ENCODE measurements around the gene LRP1-AS. TPM values are rescaled to one million over a fixed set of nuclear protein-coding genes. Genes with fewer than 3 reads are reported as not detected.

Gene LRP1-AS
- total RNA-seq, 1 experiment from 2014 or later: not detected

- intact Hi-C loops (cut with micrococcal nuclease; ENCODE audit: unreplicated experiment) (no loop called here), in situ Hi-C loops (cut with HindIII; ENCODE audit: low pct_unique_long_range_greater_than_20kb, low sequenced_read_pairs) (no loop called here)
- TF ChIP-seq POLR2AphosphoS5 (IDR thresholded peaks at IDR 0.05; ENCODE audit: low read depth, low read length): no peak
- no peak for TF ChIP-seq CTCF (IDR thresholded peaks at IDR 0.05)
- TF ChIP-seq SIN3A (IDR thresholded peaks at IDR 0.05; ENCODE audit: borderline replicate concordance, insufficient read depth, low read depth, low read length): no peak
- TF ChIP-seq, protein P1, sequence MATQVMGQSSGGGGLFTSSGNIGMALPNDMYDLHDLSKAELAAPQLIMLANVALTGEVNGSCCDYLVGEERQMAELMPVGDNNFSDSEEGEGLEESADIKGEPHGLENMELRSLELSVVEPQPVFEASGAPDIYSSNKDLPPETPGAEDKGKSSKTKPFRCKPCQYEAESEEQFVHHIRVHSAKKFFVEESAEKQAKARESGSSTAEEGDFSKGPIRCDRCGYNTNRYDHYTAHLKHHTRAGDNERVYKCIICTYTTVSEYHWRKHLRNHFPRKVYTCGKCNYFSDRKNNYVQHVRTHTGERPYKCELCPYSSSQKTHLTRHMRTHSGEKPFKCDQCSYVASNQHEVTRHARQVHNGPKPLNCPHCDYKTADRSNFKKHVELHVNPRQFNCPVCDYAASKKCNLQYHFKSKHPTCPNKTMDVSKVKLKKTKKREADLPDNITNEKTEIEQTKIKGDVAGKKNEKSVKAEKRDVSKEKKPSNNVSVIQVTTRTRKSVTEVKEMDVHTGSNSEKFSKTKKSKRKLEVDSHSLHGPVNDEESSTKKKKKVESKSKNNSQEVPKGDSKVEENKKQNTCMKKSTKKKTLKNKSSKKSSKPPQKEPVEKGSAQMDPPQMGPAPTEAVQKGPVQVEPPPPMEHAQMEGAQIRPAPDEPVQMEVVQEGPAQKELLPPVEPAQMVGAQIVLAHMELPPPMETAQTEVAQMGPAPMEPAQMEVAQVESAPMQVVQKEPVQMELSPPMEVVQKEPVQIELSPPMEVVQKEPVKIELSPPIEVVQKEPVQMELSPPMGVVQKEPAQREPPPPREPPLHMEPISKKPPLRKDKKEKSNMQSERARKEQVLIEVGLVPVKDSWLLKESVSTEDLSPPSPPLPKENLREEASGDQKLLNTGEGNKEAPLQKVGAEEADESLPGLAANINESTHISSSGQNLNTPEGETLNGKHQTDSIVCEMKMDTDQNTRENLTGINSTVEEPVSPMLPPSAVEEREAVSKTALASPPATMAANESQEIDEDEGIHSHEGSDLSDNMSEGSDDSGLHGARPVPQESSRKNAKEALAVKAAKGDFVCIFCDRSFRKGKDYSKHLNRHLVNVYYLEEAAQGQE (IDR thresholded peaks at IDR 0.05; ENCODE audit: insufficient read depth in 1 of 2, low read depth in 2 of 2, low read length in 1 of 2): no peak
- no peak for TF ChIP-seq TCF7L2 (IDR thresholded peaks at IDR 0.05; ENCODE audit: low read depth, low read length)
- ChIA-PET CTCF (no interaction called here), POLR2A (no interaction called here)
- BruUV-seq (replicated peaks): no TSS peak
- Histone ChIP-seq H3K27me3 (ENCODE audit: control insufficient read depth, insufficient read depth, low read length) (no peaks in the 10 kb centered on the region), H3K4me3 (ENCODE audit: low read depth in 2 of 2, low read length in 2 of 2) (no peak overlapping the region), H3K27ac (ENCODE audit: low read length) (no peak overlapping the region), H3K9me3 (ENCODE audit: control insufficient read depth, insufficient read depth, low read depth, low read length) (no peaks in the 10 kb centered on the region), H3K4me1 (ENCODE audit: control insufficient read depth, insufficient read depth, low read length) (no peaks in the 10 kb centered on the region; the same call in 1 of the 2 replicates), H3K36me3 (ENCODE audit: control insufficient read depth, insufficient read depth, low read length) (no peaks in the 10 kb centered on the region)
- ATAC-seq (no peak), DNase-seq (ENCODE audit: low read depth, low spot score) (no peak)
Observed at GRCh38 chr12:57162553-57163125, 15.2 kb upstream of the LRP1-AS start.

GRCh38 chr12:57161491-57161890, 14.1 kb upstream of the LRP1-AS start:
- CTCF ChIA-PET: no interaction called here
- Histone ChIP-seq H3K27me3 (ENCODE audit: control insufficient read depth, insufficient read depth, low read length) (no peaks in the 10 kb centered on the region), H3K4me3 (ENCODE audit: low read depth in 2 of 2, low read length in 2 of 2) (no peak overlapping the region), H3K27ac (ENCODE audit: low read length) (no peak overlapping the region), H3K4me1 (ENCODE audit: control insufficient read depth, insufficient read depth, low read length) (no peaks in the 10 kb centered on the region), H3K36me3 (ENCODE audit: control insufficient read depth, insufficient read depth, low read length) (no peaks in the 10 kb centered on the region), H3K9me3 (ENCODE audit: control insufficient read depth, insufficient read depth, low read depth, low read length) (no peaks in the 10 kb centered on the region)
- ATAC-seq: no peak
- intact Hi-C loops (cut with micrococcal nuclease; ENCODE audit: unreplicated experiment): no loop called here
- POLR2A ChIA-PET: interaction anchor here (0.7 kb wide), 1 partner anchor 639 kb away, joined by 3 read pairs; no protein-coding TSS in a partner anchor
- BruUV-seq (replicated peaks): no TSS peak
- in situ Hi-C loops (cut with HindIII; ENCODE audit: low pct_unique_long_range_greater_than_20kb, low sequenced_read_pairs): no loop called here
- no peak for DNase-seq (ENCODE audit: low read depth, low spot score)
- TF ChIP-seq TCF7L2 (IDR thresholded peaks at IDR 0.05; ENCODE audit: low read depth, low read length) (no peak), CTCF (IDR thresholded peaks at IDR 0.05) (no peak), SIN3A (IDR thresholded peaks at IDR 0.05; ENCODE audit: borderline replicate concordance, insufficient read depth, low read depth, low read length) (no peak)
